HepG2 (cell line): ENCODE data around the gene NOL8. TPM values are rescaled to one million over a fixed set of nuclear protein-coding genes. Genes with fewer than 3 reads are reported as not detected.

Experiments
- ADNP ChIP-seq: sonication (generic); formaldehyde crosslinking; IDR thresholded peaks from 2 replicates; pipeline ENCODE4 v1.4.0; 2020; ENCODE audit warnings: missing genetic modification reagents
- BRD4 ChIP-seq: sonication (generic); formaldehyde crosslinking; IDR thresholded peaks from 2 replicates; pipeline ENCODE4 v1.4.0; 2020; ENCODE audit warnings: missing genetic modification reagents
- FOXK1 ChIP-seq: sonication (generic); formaldehyde crosslinking; IDR thresholded peaks from 2 replicates; pipeline ENCODE4 v1.4.0; 2020; ENCODE audit warnings: low read depth, missing genetic modification reagents, borderline replicate concordance
- KLF16 ChIP-seq, 2 experiments: sonication (generic) in 1 of 2; formaldehyde crosslinking in 1 of 2; IDR thresholded peaks; 2 replicates each; pipeline versions ENCODE4 v1.6.1 to v1.8.0; 2016 to 2023; ENCODE audit warnings: missing genetic modification reagents in 2 of 2, missing compliant biosample characterization in 1 of 2
- NFKB2 ChIP-seq: sonication (generic); formaldehyde crosslinking; IDR thresholded peaks from 2 replicates; pipeline ENCODE4 v1.4.0; 2020; ENCODE audit warnings: missing genetic modification reagents, borderline replicate concordance
- SP4 ChIP-seq: sonication (generic); formaldehyde crosslinking; IDR thresholded peaks from 2 replicates; pipeline ENCODE4 v1.8.1; 2023; ENCODE audit warnings: mild to moderate bottlenecking, missing genetic modification reagents
- U2AF1 ChIP-seq: fragments of 200-400 bp; formaldehyde crosslinking; optimal IDR thresholded peaks from 2 replicates; pipeline ENCODE3; 2017; ENCODE audit warnings: mild to moderate bottlenecking, low read depth, low read length
- ZBTB7B ChIP-seq: sonication (generic); formaldehyde crosslinking; IDR thresholded peaks from 2 replicates; pipeline ENCODE4 v1.4.0; 2020; ENCODE audit warnings: missing genetic modification reagents
- ZFYVE20 ChIP-seq: sonication (generic); formaldehyde crosslinking; IDR thresholded peaks from 2 replicates; pipeline ENCODE4 v1.8.0; 2023; ENCODE audit warnings: low read depth, mild to moderate bottlenecking, moderate library complexity, missing genetic modification reagents, borderline replicate concordance
- ZNF10 ChIP-seq: sonication (generic); formaldehyde crosslinking; IDR thresholded peaks from 2 replicates; pipeline ENCODE4 v1.4.0; 2020; ENCODE audit warnings: mild to moderate bottlenecking, low read depth, missing genetic modification reagents, borderline replicate concordance
- ZNF850 ChIP-seq: sonication (generic); formaldehyde crosslinking; conservative IDR thresholded peaks from 2 replicates; pipeline ENCODE4 v1.9.0; 2021; ENCODE audit warnings: mild to moderate bottlenecking, missing genetic modification reagents
- ZNF878 ChIP-seq: sonication (generic); formaldehyde crosslinking; IDR thresholded peaks from 2 replicates; pipeline ENCODE4 v1.8.1; 2023; ENCODE audit warnings: mild to moderate bottlenecking, missing genetic modification reagents, moderate library complexity
- polyA plus RNA-seq, 8 experiments: library from polyadenylated mRNA; depleted of rRNA in 3 of 8; stranded (reverse) in 7 of 8; unstranded in 1 of 8; fragments of >200 nt; fragmentation: Illumina TruSeq in 4 of 8; extraction: Trizol in 4 of 8; gene quantifications; 2 replicates each; pipeline versions ENCODE4 v1.2.1 to v1.2.3, GENCODE V29; 2011 to 2016; ENCODE audit warnings: low read depth in 4 of 8, missing spikeins in 1 of 8, mixed read lengths in 1 of 8; ENCODE audit not compliant: insufficient read depth in 1 of 8
- total RNA-seq, 5 experiments: library from RNA; depleted of rRNA; stranded (reverse); fragments of >200 nt; fragmentation: Illumina TruSeq; extraction: Trizol; gene quantifications; 2 replicates each; pipeline ENCODE4 v1.2.3, GENCODE V29; 2016; ENCODE audit warnings: low read depth in 1 of 5
- TF ChIP-seq, protein P1 (sequence below): IDR thresholded peaks from 2 replicates; pipeline ENCODE4 v1.6.1; 2016; ENCODE audit warnings: control low read depth
- TF ChIP-seq, protein P2 (sequence below): sonication (generic); formaldehyde crosslinking; IDR thresholded peaks from 2 replicates; pipeline ENCODE4 v1.5.1; 2020; ENCODE audit warnings: mild to moderate bottlenecking, missing genetic modification reagents, moderate library complexity
- TF ChIP-seq, protein P3 (sequence below): sonication (generic); formaldehyde crosslinking; IDR thresholded peaks from 2 replicates; pipeline ENCODE4 v1.8.0; 2022; ENCODE audit warnings: mild to moderate bottlenecking, missing genetic modification reagents, borderline replicate concordance
- TF ChIP-seq, protein P4 (sequence below): sonication (generic); formaldehyde crosslinking; IDR thresholded peaks from 2 replicates; pipeline ENCODE4 v1.4.0; 2020; ENCODE audit warnings: missing genetic modification reagents, mild to moderate bottlenecking, borderline replicate concordance
- TF ChIP-seq, protein P5 (sequence below): sonication (generic); formaldehyde crosslinking; IDR thresholded peaks from 2 replicates; pipeline ENCODE4 v1.4.0; 2020; ENCODE audit warnings: missing genetic modification reagents, borderline replicate concordance

Gene NOL8
- total and polyA plus RNA-seq, 2 of the 13 experiments (the other 11 are each of a cell fraction or from before 2014, with no cell fraction given) = 12.8 to 36.3 TPM

DNA sequence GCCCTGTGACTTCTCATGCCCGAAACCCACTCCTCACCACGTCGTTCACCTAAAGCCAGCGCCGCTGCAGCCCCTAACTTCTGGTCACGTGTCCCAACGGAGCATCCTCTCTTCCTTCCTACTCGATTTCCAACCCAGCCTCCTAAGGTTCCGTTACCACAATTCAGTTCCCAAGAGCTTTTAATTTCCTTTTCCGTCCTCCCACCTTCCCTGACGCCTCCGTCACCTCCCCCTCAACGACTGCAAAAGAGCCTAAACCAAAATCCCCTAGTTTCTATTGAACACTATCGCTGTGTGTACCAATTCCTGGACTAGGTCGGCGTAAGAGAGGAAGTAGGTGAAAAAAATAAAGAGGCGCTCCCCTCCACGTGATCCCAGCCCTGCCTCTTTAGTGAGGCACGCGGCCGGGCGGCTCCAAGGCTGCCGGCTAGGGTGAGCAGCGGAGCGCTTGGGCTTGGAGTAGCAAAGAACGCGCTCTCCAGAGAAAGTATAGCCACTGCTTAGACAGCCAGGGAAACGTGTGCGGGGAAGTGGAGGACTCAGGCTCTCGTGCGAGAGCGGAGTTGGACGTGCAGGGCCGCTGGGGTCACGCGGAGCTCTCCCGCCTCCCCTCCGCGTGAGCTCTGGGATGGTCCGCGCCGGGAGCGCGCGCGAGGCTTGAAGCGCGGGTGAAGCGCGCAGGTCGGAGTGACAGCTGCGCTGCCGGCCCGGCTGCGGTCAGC lies at the start of gene NOL8, which contains the start of gene CENPP (continued):
- TF ChIP-seq ZFYVE20 (0 out of 2 replicates have a peak, but pooled peaks have one; percentile 47), ZNF850 (no peak), BRD4 (no peak), NFKB2 (CRISPR knock-in tag) (peak; percentile 34; the same call in 1 of the 2 replicates), KLF16 (CRISPR knock-in tag; IDR thresholded peaks at IDR 0.05) (peak in 1 of 2 experiments; percentile 88; a peak in 2 of 4 replicates), ZBTB7B (no peak), ZNF878 (CRISPR knock-in tag) (no peak), FOXK1 (CRISPR knock-in tag) (peak; percentile 87), SP4 (CRISPR knock-in tag) (peak; percentile 53), ADNP (CRISPR knock-in tag) (no peak), U2AF1 (peak; percentile 6), ZNF10 (CRISPR knock-in tag) (no peak)
- TF ChIP-seq, protein P1, sequence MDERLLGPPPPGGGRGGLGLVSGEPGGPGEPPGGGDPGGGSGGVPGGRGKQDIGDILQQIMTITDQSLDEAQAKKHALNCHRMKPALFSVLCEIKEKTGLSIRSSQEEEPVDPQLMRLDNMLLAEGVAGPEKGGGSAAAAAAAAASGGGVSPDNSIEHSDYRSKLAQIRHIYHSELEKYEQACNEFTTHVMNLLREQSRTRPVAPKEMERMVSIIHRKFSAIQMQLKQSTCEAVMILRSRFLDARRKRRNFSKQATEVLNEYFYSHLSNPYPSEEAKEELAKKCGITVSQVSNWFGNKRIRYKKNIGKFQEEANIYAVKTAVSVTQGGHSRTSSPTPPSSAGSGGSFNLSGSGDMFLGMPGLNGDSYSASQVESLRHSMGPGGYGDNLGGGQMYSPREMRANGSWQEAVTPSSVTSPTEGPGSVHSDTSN = no peak
- TF ChIP-seq, protein P2, sequence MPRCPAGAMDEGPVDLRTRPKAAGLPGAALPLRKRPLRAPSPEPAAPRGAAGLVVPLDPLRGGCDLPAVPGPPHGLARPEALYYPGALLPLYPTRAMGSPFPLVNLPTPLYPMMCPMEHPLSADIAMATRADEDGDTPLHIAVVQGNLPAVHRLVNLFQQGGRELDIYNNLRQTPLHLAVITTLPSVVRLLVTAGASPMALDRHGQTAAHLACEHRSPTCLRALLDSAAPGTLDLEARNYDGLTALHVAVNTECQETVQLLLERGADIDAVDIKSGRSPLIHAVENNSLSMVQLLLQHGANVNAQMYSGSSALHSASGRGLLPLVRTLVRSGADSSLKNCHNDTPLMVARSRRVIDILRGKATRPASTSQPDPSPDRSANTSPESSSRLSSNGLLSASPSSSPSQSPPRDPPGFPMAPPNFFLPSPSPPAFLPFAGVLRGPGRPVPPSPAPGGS (CRISPR knock-in tag) = peak; percentile 55; the same call in 1 of the 2 replicates
- TF ChIP-seq, protein P3, sequence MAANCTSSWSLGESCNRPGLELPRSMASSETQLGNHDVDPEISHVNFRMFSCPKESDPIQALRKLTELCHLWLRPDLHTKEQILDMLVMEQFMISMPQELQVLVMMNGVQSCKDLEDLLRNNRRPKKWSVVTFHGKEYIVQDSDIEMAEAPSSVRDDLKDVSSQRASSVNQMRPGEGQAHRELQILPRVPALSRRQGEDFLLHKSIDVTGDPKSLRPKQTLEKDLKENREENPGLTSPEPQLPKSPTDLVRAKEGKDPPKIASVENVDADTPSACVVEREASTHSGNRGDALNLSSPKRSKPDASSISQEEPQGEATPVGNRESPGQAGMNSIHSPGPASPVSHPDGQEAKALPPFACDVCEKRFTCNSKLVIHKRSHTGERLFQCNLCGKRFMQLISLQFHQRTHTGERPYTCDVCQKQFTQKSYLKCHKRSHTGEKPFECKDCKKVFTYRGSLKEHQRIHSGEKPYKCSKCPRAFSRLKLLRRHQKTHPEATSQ = no peak; the same call in 1 of the 2 replicates
- TF ChIP-seq, protein P4, sequence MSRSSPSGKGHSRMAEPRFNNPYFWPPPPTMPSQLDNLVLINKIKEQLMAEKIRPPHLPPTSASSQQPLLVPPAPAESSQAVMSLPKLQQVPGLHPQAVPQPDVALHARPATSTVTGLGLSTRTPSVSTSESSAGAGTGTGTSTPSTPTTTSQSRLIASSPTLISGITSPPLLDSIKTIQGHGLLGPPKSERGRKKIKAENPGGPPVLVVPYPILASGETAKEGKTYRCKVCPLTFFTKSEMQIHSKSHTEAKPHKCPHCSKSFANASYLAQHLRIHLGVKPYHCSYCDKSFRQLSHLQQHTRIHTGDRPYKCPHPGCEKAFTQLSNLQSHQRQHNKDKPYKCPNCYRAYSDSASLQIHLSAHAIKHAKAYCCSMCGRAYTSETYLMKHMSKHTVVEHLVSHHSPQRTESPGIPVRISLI (CRISPR knock-in tag) = peak; percentile 96
- TF ChIP-seq, protein P5, sequence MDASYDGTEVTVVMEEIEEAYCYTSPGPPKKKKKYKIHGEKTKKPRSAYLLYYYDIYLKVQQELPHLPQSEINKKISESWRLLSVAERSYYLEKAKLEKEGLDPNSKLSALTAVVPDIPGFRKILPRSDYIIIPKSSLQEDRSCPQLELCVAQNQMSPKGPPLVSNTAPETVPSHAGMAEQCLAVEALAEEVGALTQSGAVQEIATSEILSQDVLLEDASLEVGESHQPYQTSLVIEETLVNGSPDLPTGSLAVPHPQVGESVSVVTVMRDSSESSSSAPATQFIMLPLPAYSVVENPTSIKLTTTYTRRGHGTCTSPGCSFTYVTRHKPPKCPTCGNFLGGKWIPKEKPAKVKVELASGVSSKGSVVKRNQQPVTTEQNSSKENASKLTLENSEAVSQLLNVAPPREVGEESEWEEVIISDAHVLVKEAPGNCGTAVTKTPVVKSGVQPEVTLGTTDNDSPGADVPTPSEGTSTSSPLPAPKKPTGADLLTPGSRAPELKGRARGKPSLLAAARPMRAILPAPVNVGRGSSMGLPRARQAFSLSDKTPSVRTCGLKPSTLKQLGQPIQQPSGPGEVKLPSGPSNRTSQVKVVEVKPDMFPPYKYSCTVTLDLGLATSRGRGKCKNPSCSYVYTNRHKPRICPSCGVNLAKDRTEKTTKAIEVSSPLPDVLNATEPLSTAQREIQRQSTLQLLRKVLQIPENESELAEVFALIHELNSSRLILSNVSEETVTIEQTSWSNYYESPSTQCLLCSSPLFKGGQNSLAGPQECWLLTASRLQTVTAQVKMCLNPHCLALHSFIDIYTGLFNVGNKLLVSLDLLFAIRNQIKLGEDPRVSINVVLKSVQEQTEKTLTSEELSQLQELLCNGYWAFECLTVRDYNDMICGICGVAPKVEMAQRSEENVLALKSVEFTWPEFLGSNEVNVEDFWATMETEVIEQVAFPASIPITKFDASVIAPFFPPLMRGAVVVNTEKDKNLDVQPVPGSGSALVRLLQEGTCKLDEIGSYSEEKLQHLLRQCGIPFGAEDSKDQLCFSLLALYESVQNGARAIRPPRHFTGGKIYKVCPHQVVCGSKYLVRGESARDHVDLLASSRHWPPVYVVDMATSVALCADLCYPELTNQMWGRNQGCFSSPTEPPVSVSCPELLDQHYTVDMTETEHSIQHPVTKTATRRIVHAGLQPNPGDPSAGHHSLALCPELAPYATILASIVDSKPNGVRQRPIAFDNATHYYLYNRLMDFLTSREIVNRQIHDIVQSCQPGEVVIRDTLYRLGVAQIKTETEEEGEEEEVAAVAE = peak; percentile 87
